Stimulated activated CD4-positive, alpha-beta T cell treated with anti-CD3 and anti-CD28 coated beads, Interleukin-4, amount 100 ng/mL, for 4 hours (primary cell): ENCODE measurements around the gene IQCF2.
"Not testable (repeated sequence)": the region's sequence is repeated elsewhere in the genome, so short reads cannot be mapped to it uniquely, and the experiment has no call there.

Experiments
- DNase-seq, 2 experiments: peaks; one replicate each; pipeline ENCODE4 v3.0.0-alpha.2; 2020

The IQCF2 gene

DNA sequence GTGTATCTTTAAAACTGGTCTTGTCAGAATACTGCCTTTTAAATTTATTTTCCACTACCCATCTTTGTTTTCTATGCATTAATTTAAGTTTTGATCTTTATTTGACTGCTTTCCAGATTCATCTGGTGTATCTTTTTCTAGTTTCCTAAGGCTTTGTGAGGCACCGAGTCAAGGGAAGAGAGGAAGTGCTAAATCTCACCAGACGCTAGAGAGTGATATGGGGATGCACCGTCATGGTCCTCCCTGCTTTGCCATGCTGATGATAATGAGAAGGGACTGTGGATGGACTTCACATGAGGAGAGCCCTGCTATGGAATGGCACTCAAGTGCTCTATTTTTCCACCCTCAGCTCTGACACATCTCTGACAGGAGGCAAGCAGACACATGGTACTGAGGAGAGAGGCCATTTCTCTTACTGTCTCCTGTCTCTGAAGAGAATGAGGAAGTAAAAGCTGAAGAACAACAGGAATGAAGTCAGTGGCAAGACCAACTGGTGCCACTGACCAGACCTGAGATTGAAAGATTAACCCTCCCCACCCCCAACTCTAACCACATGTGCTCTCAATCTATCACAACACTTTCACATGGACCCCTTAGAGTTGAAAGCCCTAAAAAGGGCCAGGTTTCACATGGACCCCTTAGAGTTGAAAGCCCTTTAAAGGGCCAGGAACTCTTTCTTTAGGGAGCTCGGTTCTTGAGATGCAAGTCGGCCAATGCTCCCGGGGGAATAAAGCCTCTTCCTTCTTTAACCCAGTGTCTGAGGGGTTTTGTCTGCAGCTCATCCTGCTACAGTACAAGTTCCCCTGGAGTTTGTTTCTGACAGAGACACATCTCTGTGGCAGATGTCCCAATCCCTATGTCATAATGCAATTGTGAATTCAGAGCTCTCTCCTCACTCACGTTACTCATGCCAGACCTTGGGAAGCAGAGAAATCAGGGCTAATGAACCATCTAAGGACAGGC lies at the start of gene IQCF2:
Gene IQCF2, plus strand, starts transcription at position 913 of the 963 bp plus-strand sequence. CDS start 52 bp downstream, outside the sequence.
- no peak for DNase-seq

DNA sequence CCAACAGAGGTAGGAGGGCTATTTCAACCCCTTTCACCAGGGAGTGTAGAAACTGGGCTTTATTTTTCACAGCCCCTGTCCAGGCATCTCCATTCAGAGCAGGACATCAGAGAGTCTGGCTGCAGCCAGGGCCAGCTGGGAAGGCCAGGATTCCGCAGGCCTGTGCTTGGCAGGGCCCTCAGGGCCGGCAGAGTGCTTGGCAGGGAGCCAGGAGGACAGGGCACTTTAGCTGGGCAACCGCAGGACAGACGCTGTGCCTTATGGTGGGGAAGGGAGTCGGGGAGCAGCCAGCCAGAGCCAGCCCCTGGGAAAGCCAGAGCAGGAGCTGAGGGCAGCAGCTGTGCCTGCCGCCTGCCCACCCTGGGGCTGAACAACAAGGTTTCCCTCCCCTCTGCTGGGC lies 47.9 kb upstream of the IQCF2 start:
- DNase-seq: no peak

DNA sequence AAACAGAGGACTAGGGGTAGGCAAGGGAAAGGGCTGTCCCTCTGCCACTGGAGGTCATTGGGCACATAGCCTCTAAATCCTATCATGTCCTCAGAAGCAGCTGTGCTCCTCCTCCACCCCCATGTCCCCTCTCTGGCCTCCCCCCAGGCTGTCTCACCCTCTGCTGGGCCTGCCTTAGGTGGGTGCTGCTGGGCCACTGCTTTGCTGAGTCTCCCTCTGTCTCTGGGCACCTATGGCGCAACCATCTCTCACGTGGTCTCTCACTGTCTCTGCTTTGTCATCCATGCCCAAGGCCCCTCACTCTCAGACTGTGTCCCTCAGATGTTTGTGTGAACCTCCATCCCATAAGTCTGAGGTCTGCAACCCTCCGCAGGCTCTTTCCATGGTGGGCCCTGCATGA lies 47.4 kb upstream of the IQCF2 start:
- no peak for DNase-seq

DNA sequence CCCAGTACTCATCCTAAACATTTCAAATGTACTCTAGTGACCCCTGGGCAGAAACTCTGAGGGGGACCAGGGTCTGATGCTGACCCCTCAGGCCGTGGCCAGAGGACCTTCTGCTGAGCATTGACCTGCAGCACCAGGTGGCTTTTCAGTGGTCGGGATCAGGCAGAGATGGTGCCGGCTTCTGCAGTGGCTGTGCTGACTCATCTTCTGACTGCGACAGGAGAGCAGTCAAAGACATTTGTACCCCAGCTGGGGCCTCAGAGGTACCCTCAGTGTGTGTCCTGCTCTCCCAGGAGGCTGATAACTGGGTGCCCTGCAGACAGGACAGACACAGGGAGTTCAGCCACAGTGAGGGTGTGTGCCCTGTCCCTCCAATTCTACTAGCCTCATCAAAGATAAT lies 45.8 kb upstream of the IQCF2 start:
- DNase-seq: no peak

DNA sequence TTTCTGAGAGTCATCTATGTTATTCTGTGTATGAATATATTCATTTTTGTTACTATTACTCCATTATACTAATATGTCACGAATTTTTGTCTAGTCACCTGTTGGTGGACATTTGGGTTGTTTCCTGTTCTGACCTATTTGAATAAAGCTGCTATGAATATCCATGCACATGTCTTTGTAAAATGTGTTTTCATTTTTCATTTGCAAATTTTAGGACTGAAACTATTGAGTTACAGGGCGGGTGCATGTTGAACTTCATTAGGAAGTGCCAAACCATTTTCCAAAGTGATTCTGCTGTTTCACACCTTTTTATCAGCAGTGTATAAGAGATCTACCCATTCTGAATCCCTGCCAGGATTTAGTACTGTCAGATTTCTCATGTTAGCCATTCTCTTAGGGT lies 44.7 kb upstream of the IQCF2 start:
- no peak for DNase-seq

DNA sequence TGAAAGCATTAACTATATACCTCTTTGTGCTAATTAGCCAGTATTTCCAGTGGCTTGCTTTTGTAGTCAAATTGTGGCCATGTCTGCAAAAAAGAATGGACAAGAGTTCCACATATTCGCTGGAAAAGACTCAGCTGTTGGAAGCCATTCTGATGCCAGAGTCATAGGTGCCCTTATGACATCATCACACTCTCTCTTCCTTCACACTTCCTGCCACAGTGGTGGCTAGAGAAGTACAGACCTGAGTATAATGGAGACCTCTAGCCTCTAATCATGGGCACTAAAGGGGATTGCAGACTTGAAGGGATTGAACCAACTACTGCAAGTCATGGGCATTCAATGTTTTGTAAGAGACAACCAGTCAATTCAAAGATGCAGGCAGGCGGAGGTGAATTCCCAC lies 44.0 kb upstream of the IQCF2 start:
- DNase-seq: no peak

DNA sequence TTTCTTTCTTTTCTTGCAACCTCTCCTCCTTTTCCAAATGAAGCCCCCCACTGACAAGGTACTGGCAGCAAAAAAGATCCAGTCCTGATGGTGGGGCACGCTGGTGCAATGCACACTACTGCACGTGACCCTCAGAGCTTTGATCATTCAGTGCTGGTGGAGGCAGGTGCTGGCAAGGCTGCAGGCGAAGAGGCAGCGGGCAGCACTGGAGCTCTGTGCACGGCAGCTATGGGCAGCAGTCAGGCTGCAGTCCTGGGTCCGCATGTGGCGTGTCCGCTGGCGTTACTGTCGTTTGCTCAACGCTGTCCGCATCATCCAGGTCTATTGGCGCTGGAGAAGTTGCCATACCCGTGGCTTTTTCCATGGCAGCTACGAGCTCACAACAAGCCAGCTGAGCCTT lies 42.3 kb upstream of the IQCF2 start:
- no peak for DNase-seq

DNA sequence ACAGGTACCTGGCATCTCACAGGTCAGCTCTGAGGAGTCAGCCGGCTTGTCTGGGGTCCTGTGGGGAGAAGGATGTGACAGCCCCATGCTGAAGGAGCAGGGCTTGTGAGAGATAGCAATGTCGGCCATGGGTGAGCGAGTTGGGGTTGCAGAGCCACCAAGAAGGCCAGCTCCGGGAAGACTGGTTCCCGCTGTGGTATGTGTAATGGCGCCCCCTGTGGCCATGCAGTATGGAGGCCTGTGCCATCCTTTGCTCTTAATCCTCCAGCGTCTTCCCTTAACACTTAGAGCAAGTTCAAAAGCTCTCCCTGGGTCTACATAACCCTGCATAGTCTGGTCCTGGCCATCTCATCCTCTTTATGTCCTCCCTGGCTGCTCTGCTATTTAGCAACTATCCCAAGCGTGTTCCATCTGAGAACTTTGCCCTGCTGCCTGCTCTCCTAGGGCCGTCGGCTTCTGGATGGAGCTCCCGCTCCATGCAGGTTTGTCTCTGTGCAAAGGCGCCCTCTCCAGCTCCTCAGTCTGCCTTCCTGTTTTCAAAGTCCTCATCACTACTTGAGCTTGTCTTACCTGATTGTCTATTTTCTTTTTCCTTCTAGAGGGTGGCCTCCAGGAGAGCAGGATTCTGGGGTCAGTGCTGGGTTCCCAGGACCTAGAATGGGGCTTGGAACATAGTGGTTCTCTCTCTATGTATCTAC lies 41.6 kb upstream of the IQCF2 start:
- no peak for DNase-seq

DNA sequence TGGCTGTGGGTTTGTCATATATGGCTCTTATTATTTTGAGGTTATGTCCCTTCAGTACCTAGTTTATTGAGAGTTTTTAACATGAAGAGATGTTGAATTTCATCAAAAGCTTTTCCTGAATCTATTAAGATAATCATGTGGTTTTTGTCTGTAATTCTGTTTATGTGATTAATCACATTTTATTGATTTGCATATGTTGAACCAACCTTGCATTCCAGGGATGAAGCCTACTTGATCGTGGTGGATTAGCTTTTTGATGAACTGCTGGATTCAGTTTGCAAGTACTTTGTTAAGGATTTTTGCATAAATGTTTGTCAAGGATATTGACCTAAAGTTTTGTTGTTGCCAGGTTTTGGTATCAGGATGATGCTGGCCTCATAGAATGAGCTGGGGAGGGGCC lies 33.1 kb upstream of the IQCF2 start:
- DNase-seq: no peak

DNA sequence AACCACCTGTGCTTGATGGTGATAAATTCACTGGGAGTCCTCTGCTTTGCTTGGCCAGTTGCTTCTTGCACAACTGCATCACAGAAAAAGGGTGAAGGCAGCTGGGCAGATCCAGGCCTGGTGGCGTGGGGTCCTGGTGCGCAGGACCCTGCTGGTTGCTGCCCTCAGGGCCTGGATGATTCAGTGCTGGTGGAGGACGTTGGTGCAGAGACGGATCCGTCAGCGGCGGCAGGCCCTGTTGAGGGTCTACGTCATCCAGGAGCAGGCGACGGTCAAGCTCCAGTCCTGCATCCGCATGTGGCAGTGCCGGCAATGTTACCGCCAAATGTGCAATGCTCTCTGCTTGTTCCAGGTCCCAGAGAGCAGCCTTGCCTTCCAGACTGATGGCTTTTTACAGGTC lies 31.1 kb upstream of the IQCF2 start:
- DNase-seq: no peak

DNA sequence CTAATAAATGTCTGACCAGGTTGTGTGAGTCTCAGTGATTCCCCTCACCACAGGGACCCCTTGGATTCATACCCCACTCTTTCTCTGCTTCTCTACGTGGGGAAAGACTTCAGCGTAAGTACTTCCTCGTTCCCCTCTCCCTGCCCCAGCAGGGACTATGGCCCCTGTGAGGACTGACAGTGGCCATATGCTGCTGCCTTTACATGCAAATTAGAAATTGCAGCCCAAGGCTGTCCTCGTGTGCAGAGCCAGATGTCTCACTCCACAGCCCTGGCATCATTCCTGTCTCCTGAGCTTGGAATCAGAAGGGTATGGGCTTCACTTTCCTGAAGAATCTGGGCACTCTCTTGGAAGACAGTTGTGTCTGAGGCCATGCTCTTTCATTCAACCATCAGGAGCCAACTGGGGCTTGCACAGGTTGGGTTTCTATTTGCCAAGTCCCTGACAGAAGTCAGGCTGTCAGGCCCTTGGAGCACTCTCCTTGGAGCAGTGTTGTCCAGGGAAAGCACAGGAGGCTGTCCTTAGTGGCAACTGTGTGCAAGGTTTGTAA lies 30.5 kb upstream of the IQCF2 start:
- no peak for DNase-seq

DNA sequence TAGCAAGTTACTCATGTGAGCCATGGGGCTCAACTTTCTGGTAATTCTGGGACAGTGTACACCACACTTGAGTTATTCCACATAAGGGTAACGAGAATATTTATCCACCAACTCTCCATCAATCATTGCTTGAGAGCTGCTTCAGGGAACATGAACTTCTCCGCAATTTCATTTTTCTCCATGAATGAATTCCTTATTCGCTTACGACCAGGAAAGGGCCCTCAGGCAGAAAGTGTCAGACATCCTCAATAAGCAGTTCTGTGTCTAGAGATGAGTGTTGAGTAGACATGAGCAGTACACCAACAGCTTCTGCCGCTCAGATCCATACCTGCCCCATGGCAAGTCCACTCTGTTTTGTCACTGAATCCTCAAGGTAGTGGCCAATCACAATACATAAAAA lies 24.8 kb upstream of the IQCF2 start:
- no peak for DNase-seq

DNA sequence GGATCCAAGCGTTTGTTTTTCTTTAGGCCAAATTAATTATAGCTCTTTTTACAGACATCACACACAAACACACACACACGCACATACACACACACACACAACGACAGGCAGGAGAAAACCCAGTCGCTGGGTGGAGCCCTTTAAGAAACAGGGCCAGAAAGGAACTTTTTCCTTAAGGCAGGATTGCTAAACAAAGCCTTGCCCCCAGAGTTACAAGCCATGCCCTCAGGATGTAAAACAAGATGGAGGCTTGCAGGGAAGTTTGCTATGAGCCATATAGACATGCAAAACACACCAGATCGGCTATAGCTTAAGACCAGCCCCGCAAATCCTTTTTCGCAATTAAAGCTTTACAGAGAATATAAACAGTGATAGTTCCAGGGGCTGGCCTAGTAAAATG lies 16.3 kb upstream of the IQCF2 start:
- DNase-seq: no peak

DNA sequence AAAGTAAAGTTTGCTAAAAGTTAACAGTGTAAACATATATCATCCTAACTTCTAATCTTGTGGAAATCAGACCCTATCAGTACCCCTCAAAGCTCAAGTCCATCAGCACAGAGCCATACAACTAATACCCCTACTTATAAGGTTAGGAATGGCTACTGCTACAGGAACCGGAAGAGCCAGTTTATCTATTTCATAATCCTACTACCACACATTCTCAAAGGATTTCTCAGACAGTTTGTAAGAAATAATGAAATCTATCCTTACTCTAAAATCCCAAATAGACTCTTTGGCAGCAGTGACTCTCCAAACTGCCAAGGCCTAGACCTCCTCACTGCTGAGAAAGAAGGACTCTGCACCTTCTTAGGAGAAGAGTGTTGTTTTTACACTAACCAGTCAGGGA lies 6.0 kb upstream of the IQCF2 start:
- DNase-seq: not testable (repeated sequence)

DNA sequence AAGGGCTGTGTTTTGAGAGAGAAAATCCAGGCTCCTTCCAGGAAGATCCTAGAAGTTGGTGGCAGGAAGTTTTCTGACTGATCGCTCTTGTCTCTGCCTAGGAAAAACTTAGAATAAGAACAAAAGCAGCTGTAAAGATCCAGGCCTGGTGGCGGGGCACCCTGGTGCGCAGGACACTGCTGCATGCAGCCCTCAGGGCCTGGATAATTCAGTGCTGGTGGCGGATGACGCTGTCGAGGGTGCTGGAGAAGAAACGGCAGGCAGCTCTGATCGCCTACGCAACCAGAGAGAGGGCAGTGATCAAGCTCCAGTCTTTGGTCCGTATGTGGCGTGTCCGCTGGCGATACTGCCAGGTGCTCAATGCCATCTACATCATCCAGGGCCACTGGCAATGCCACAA lies 1.5 kb downstream of the IQCF2 start:
- no peak for DNase-seq

DNA sequence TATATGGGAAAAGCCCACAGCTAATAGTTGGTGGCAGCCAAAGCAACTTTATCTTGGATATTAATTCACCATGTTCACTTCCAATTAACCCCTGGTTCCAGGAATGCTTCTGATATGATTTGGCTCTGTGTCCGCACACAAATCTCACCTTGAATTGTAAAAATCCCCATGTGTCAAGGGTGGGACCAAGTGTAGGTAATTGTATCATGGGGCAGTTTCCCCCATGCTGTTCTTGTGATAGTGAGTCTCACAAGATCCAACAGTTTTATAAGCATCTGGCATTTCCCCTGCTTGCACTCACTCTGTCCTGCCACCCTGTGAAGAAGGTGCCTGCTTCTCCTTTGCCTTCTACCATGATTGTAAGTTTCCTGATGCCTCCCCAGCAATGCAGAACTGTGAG lies 7.5 kb downstream of the IQCF2 start:
- not testable (repeated sequence) for DNase-seq

DNA sequence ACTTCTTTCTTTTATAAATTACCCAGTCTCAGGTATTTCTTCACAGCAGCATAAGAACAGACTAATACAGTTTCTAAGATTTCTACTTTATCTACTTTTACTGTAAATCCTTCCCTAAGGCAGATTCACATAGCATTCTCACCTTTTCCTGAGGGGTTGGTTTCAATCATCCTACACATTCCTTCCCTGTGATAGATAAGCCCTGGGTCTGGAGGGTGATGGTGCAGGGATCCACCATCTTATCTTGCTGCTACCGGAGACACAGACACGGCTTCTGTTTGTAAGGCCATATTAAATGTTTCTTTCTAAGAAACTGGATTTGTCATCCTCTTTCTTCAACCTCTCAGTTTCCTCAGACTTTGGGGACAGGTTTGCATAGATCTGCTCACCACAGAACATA lies 7.9 kb downstream of the IQCF2 start:
- DNase-seq: no peak

DNA sequence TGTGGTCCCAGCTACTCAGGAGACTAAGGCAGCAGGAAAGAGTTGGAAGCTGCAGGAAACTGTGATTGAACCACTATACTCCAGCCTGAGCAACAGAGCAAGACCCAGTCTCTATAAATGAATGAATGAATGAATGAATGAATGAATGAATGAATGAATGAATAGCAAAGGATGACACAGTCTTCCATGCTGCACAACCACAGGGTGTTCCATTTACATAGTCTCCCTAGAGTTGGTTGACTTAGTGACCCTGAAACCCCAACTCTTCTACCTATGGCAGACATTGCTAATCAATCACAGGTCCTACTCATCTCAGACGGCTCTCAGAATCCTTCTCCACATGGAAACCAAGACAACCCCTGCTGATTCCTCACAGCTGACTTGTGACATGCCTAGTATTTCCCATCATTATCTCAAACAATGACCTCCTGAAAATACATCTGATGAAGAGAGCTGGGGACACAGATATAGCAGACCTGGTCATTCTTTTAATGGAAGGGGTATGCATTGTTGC lies 11.9 kb downstream of the IQCF2 start:
- no peak for DNase-seq

DNA sequence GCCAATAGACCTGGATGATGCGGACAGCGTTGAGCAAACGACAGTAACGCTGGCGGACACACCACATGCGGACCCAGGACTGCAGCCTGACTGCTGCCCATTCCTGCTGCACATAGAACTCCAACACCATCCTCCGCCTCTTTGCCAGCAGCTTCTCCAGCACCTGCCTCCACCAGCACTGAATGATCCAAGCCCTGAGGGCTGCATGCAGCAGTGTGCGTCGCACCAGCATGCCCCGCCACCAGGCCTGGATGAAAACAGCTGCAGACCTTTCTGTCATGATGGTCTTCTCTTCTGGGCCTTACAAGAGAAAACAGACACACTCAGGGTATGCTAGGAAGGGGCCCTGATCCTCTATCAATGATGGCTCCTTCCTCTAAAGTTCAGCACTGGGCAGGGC lies 12.5 kb downstream of the IQCF2 start:
- DNase-seq: no peak

DNA sequence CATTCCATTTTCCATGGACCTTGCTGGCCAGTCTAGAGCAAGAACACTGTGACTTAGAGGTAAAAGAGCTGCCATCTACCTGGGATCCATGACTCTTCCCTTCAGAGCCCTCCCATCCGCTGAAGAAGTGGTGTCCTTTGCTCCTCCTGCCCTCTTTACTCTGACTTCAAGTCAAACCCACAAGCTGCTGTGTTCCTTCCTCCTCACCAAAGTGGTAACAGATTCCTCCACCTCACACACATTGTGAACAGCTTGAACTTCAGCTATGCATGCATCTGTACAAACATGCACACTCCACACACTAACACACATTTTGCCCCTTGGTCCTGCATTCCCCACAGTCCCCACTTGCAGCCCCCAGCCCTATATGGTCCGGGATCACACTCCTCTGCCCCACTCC lies 13.0 kb downstream of the IQCF2 start:
- DNase-seq: no peak

DNA sequence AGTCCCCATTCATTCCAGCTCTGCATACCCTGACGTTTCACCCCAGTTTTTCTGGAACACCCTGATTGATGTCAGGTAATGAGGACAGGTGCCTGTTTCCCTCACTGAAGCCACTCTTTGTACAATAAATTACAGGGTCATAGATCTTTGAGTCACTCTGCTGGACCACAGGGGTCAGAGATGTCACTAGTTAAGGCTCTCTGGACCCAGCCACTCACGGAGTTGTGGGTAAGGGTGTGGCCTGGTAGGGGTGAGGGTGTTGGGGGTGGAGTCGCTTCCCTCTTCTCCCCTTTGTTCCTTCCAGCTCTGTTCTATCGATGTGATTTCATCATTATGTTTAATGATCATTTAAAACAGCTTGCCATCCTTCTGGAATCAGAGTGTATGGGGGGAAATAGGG lies 13.5 kb downstream of the IQCF2 start:
- DNase-seq: no peak

DNA sequence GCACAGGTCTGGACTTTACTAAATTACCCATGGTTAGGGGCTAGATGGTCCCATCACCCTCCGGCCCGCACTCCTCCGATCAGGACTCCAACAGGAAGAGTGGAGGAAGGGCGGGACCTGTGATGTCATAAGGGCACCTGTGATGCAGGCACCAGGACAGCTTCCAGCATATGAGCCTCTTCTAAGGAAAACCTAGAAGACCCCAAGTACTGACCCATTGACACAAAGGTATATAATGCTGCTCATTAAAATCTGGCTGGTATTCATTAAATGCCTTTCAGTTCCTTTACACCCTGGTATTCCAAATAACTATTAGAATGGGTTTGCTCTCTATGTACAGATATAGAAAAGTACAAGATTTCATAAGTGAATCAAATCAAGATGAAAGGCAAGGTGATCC lies 14.1 kb downstream of the IQCF2 start, which contains the start of gene IQCF5:
Gene IQCF5, minus strand, starts transcription at position 101 of the 400 bp plus-strand sequence. Its CDS starts 70 bp downstream, at position 31.
- no peak for DNase-seq

DNA sequence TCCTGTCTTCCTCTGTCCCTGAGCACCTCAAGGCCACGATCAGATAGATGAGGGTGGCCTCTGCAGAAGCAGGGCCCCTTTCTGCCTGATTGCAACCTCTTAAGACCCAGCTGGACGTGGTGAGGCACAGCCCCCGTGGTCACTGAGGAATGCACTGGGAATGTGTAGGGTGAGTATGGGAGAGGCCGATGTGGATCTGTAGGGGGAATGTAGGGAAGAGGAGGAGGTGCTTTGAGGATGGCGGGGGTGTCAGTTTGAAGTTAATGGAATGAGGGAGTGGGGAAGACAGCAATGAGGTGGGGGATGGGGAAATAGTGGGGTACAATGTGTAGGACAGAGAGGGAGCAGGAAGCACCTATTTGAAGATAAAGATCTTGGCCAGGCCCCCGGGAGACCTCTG lies 14.8 kb downstream of the IQCF2 start:
- no peak for DNase-seq

DNA sequence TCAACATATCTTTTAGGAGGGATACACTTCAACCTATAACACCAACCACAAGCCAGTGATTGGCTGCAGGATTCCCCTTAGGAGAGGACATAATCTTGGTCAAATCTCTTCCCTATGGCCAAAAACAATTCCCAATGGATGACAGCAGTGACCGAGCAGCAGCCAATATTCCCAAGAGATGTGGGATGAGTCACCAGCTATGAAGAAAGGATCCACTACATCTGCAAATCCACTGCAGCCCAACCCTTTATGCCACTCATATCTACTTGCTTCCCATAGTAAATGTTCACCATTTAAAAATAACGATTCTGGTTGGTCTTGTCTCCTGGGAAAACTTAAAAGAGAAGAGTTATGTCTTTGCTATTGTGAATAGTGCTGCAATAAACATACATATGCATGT lies 18.5 kb downstream of the IQCF2 start:
- no peak for DNase-seq
